Endothelial cell of umbilical vein (primary cell): ENCODE measurements around the gene CEMIP. TPM values are rescaled to one million over a fixed set of nuclear protein-coding genes. Genes with fewer than 3 reads are reported as not detected.

Source experiments
- BruUV-seq: library from RNA; stranded (reverse); fragments of 400-500 nt; replicated peaks from 2 replicates; lab custom pipeline; 2021; lab: Mats Ljungman, UMichigan
- CTCF ChIA-PET: fragments of 300-600, 350-600 bp; sonication (Branson Sonifier 250); formaldehyde crosslinking; loops from one replicate; lab custom pipeline; 2021; ENCODE audit warnings: antibody characterized with exemption, inconsistent platforms; lab: Charles Lee
- POLR2A ChIA-PET: fragments of 300-600, 350-600 bp; sonication (Branson Sonifier 250); formaldehyde crosslinking; loops from one replicate; lab custom pipeline; 2021; ENCODE audit warnings: antibody characterized with exemption, inconsistent platforms; lab: Charles Lee
- DNase-seq: peaks from one replicate; pipeline ENCODE4 v3.0.0-alpha.2; 2011; ENCODE audit warnings: low read depth, low spot score
- FAIRE-seq: peaks from 2 replicates; lab custom pipeline; 2011; peaks lifted over from hg19 to GRCh38; lab: Jason Lieb, UNC
- H2AFZ ChIP-seq: 2 replicates; pipeline ENCODE4 v1.6.0; 2012; ENCODE audit warnings: low read depth, low read length, control low read depth, inconsistent platforms
- H3K27ac ChIP-seq: 2 replicates; pipeline ENCODE4 v1.5.1; 2011; ENCODE audit warnings: low read depth, mild to moderate bottlenecking, control low read depth, low read length, moderate library complexity; ENCODE audit not compliant: insufficient read depth
- H3K27me3 ChIP-seq, 2 experiments: 2 replicates each; pipeline versions ENCODE4 v1.6.0 to v1.6.1; 2011; ENCODE audit warnings: low read length in 2 of 2, mixed read lengths in 1 of 2; ENCODE audit not compliant: control insufficient read depth in 2 of 2, insufficient read depth in 2 of 2
- H3K36me3 ChIP-seq, 2 experiments: 2 replicates in 1 of 2; 3 replicates in 1 of 2; pipeline ENCODE4 v1.5.1; 2011; ENCODE audit warnings: low read length in 2 of 2, mild to moderate bottlenecking in 1 of 2, moderate library complexity in 1 of 2; ENCODE audit not compliant: control insufficient read depth in 2 of 2, insufficient read depth in 2 of 2; ENCODE audit errors: extremely low read depth in 1 of 2
- H3K4me1 ChIP-seq: 3 replicates; pipeline ENCODE4 v1.5.1; 2011; ENCODE audit warnings: mild to moderate bottlenecking, low read length; ENCODE audit not compliant: control insufficient read depth, insufficient read depth; ENCODE audit errors: extremely low read depth
- H3K4me2 ChIP-seq: 2 replicates; pipeline ENCODE4 v1.6.1; 2011; ENCODE audit warnings: low read length, control low read depth, mixed read lengths; ENCODE audit not compliant: insufficient read depth
- H3K4me3 ChIP-seq, 3 experiments: fragments of 200-600 bp in 1 of 3; sonication (generic), shearing (Covaris generic) in 1 of 3; replicated peaks in 1 of 3; 2 replicates each; pipeline ENCODE4 v1.5.1; 2011 to 2016; ENCODE audit warnings: control low read depth in 3 of 3, low read length in 3 of 3, mild to moderate bottlenecking in 2 of 3, inconsistent platforms in 1 of 3, low read depth in 1 of 3, moderate library complexity in 1 of 3; ENCODE audit not compliant: insufficient read depth in 1 of 3
- H3K79me2 ChIP-seq: 2 replicates; pipeline ENCODE4 v1.6.0; 2012; ENCODE audit warnings: low read length, inconsistent platforms; ENCODE audit not compliant: control insufficient read depth, insufficient read depth
- H3K9ac ChIP-seq: replicated peaks from 2 replicates; pipeline ENCODE3; 2011; ENCODE audit warnings: low read length, control low read depth; ENCODE audit not compliant: insufficient read depth; ENCODE audit errors: extremely low read depth
- H3K9me1 ChIP-seq: replicated peaks from 3 replicates; pipeline ENCODE4 v1.6.0; 2011; ENCODE audit warnings: mild to moderate bottlenecking, low read length; ENCODE audit not compliant: control insufficient read depth, insufficient read depth; ENCODE audit errors: extremely low read depth
- H3K9me3 ChIP-seq: replicated peaks from 2 replicates; pipeline ENCODE4 v1.5.1; 2012; ENCODE audit warnings: low read length, inconsistent platforms; ENCODE audit not compliant: control insufficient read depth, insufficient read depth
- H4K20me1 ChIP-seq: replicated peaks from 2 replicates; pipeline ENCODE3; 2011; ENCODE audit warnings: mild to moderate bottlenecking, low read length; ENCODE audit not compliant: control insufficient read depth, insufficient read depth; ENCODE audit errors: extremely low read depth
- EZH2 ChIP-seq: IDR thresholded peaks from 2 replicates; pipeline ENCODE4 v1.6.1; 2012; ENCODE audit warnings: borderline replicate concordance, low read depth, mild to moderate bottlenecking, moderate library complexity, low read length, inconsistent platforms; ENCODE audit not compliant: severe bottlenecking
- FOS ChIP-seq: IDR thresholded peaks from 2 replicates; pipeline ENCODE4 v1.6.1; 2011; ENCODE audit warnings: mild to moderate bottlenecking, low read length, moderate library complexity, borderline replicate concordance; ENCODE audit not compliant: insufficient read depth
- GATA2 ChIP-seq: IDR thresholded peaks from 2 replicates; pipeline ENCODE4 v1.7.0; 2011; ENCODE audit warnings: low read depth, mild to moderate bottlenecking, moderate library complexity, mixed read lengths, low read length; ENCODE audit not compliant: insufficient read length, insufficient read depth
- JUN ChIP-seq: IDR thresholded peaks from 2 replicates; pipeline ENCODE4 v1.6.1; 2011; ENCODE audit warnings: borderline replicate concordance, low read depth; ENCODE audit not compliant: insufficient read length, insufficient read depth
- MYC ChIP-seq: IDR thresholded peaks from one replicate; pipeline ENCODE4 v1.6.1; 2011; ENCODE audit warnings: mild to moderate bottlenecking, low read depth, low read length
- POLR2A ChIP-seq: IDR thresholded peaks from 2 replicates; pipeline ENCODE4 v1.6.1; 2012; ENCODE audit warnings: low read depth, mild to moderate bottlenecking, control low read depth, low read length
- POLR2AphosphoS5 ChIP-seq: IDR thresholded peaks from 2 replicates; pipeline ENCODE4 v1.6.1; 2012; ENCODE audit warnings: low read depth, mild to moderate bottlenecking, control low read depth, low read length, moderate library complexity; ENCODE audit not compliant: insufficient read depth
- dilution Hi-C: fragments of 300-500 bp; cut with MboI; formaldehyde crosslinking; loops from one replicate; pipeline ENCODE4 v1.15.0; 2019; ENCODE audit warnings: low sequenced_read_pairs; ENCODE audit not compliant: extremely low pct_ligation_motif_present
- intact Hi-C: fragments of 100-400 bp; cut with micrococcal nuclease; formaldehyde crosslinking; loops from one replicate; pipeline ENCODE4 v1.10.0; 2022
- polyA plus RNA-seq, 4 experiments: library from polyadenylated mRNA; depleted of rRNA in 3 of 4; stranded (reverse) in 3 of 4; unstranded in 1 of 4; fragments of >200 nt; gene quantifications; 2 replicates each; pipeline versions ENCODE4 v1.2.1 to v1.2.3, GENCODE V29; 2011 to 2012; ENCODE audit warnings: missing spikeins in 1 of 4
- total RNA-seq: library from RNA; stranded (reverse); gene quantifications from 2 replicates; pipeline ENCODE4 v1.2.3, GENCODE V29; 2021
- TF ChIP-seq, protein P1 (sequence below): IDR thresholded peaks from 2 replicates; pipeline ENCODE4 v1.6.1; 2011; ENCODE audit not compliant: insufficient read depth, insufficient read length
- TF ChIP-seq, protein P2 (sequence below), 2 donors: IDR thresholded peaks; 1 replicate in 1 of 2; 2 replicates in 1 of 2; pipeline ENCODE4 v1.5.1; 2011; ENCODE audit warnings: low read length in 2 of 2, mild to moderate bottlenecking in 2 of 2, moderate library complexity in 2 of 2, control low read depth in 1 of 2, inconsistent platforms in 1 of 2, low read depth in 1 of 2; ENCODE audit not compliant: insufficient read depth in 1 of 2; ENCODE audit errors: extremely low read depth in 1 of 2

Gene CEMIP
- total and polyA plus RNA-seq, 2 donors (not counting 3 experiments of a cell fraction or from before 2014, with no cell fraction given) = 0.01 TPM; not detected in 1

- CTCF ChIA-PET = interaction anchor here (4.2 to 7.5 kb wide), 3 partner anchors 154 to 317 kb away, joined by 56 to 828 read pairs (median 139); no protein-coding TSS in a partner anchor
- no peaks in the 10 kb centered on the region for H3K9me3 ChIP-seq
- no TSS peak for BruUV-seq
- H3K36me3 ChIP-seq = no peaks in the 10 kb centered on the region
- no peak overlapping the region for H3K4me2 ChIP-seq
- dilution Hi-C loops (no loop called here), intact Hi-C loops (no loop called here)
- H3K9me1 ChIP-seq = no peaks in the 10 kb centered on the region
- no peaks in the 10 kb centered on the region for H3K79me2 ChIP-seq
- H2AFZ ChIP-seq = no peak overlapping the region
- TF ChIP-seq POLR2A (no peak), EZH2 (no peak), POLR2AphosphoS5 (no peak), JUN (no peak), GATA2 (no peak), FOS (no peak), MYC (no peak)
- TF ChIP-seq, protein P1, sequence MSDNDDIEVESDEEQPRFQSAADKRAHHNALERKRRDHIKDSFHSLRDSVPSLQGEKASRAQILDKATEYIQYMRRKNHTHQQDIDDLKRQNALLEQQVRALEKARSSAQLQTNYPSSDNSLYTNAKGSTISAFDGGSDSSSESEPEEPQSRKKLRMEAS = no peak
- TF ChIP-seq, protein P2, sequence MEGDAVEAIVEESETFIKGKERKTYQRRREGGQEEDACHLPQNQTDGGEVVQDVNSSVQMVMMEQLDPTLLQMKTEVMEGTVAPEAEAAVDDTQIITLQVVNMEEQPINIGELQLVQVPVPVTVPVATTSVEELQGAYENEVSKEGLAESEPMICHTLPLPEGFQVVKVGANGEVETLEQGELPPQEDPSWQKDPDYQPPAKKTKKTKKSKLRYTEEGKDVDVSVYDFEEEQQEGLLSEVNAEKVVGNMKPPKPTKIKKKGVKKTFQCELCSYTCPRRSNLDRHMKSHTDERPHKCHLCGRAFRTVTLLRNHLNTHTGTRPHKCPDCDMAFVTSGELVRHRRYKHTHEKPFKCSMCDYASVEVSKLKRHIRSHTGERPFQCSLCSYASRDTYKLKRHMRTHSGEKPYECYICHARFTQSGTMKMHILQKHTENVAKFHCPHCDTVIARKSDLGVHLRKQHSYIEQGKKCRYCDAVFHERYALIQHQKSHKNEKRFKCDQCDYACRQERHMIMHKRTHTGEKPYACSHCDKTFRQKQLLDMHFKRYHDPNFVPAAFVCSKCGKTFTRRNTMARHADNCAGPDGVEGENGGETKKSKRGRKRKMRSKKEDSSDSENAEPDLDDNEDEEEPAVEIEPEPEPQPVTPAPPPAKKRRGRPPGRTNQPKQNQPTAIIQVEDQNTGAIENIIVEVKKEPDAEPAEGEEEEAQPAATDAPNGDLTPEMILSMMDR (IDR thresholded peaks at IDR 0.05; ENCODE audit: extremely low read depth in 1 of 2, insufficient read depth in 1 of 2, low read depth in 1 of 2, low read length in 2 of 2) = no peak
- no peaks in the 10 kb centered on the region for H4K20me1 ChIP-seq
- no peak overlapping the region for H3K9ac ChIP-seq
- no peak for FAIRE-seq
- H3K4me3 ChIP-seq = no peak overlapping the region
- H3K4me1 ChIP-seq = peaks cover 15% of the 10 kb centered on the region
- POLR2A ChIA-PET = no interaction called here
- peaks cover under 1 to 3% of the 10 kb centered on the region in 2 experiments for H3K27me3 ChIP-seq
- H3K27ac ChIP-seq = no peak overlapping the region
- DNase-seq = no peak
Measured at GRCh38 chr15:80774486-80774885, 4.7 kb upstream of the CEMIP start.
